Measurements from ENCODE around the gene ANAPC10.
"Not testable (repeated sequence)": the region's sequence is repeated elsewhere in the genome, so short reads cannot be mapped to it uniquely, and the experiment has no call there.

ANAPC10 gene

GRCh38 chr4:145071560-145071959 is 26.4 kb downstream of the ANAPC10 start:
- no peak for DNase-seq (ENCODE audit: low spot score)

GRCh38 chr4:145069361-145069760 is 28.6 kb downstream of the ANAPC10 start:
- no peak for DNase-seq (ENCODE audit: low spot score)

- peak; percentile 30 for DNase-seq (ENCODE audit: low spot score)
Measured at GRCh38 chr4:145066063-145066501, 31.9 kb downstream of the ANAPC10 start.

DNA sequence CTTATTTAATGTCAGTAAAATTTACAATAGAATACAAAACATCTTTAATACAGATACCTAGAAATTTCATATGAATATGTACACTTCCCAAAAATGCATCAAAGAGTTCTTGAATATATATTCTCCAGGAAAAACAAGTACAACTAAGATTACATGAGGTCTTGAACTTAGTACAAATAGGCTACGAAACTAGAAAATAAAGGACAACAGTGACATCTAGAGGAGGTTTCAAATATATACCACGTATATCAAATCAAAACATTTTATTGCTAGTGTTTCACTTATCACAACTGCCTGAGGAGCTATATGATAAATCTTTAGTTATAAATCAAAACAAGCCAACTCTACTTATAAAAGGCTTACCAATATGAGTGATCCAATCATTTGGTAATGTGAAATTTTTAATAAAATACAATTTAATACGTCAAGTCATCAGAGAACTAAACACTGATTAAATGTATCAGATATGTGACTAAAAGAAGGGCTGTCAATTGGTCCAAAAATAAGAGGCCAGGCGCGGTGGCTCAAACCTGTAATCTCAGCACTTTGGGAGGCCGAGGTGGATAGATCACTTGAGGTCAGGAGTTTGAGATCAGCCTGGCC is 36.6 kb downstream of the ANAPC10 start:
- DNase-seq (ENCODE audit: low spot score) = peak; percentile 28

DNA sequence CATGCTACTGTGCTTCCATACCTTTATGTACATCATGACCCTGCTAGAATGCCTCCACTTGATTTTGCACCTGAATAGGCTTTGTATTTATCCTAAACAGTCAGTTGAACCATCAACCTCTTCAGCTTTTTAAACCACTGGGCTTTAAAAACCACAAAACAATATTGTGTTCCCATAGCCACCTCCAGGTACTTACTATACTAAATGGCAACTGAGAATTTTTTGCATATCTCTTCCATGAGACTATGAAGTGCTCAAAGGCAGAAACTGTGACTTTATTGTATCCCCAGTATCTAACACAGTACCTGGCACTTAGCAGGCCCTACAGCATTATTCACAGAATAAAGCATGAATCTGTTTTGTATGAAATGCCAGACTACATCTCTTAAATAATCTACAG is 39.7 kb downstream of the ANAPC10 start:
- no peak for DNase-seq (ENCODE audit: low spot score)

DNA sequence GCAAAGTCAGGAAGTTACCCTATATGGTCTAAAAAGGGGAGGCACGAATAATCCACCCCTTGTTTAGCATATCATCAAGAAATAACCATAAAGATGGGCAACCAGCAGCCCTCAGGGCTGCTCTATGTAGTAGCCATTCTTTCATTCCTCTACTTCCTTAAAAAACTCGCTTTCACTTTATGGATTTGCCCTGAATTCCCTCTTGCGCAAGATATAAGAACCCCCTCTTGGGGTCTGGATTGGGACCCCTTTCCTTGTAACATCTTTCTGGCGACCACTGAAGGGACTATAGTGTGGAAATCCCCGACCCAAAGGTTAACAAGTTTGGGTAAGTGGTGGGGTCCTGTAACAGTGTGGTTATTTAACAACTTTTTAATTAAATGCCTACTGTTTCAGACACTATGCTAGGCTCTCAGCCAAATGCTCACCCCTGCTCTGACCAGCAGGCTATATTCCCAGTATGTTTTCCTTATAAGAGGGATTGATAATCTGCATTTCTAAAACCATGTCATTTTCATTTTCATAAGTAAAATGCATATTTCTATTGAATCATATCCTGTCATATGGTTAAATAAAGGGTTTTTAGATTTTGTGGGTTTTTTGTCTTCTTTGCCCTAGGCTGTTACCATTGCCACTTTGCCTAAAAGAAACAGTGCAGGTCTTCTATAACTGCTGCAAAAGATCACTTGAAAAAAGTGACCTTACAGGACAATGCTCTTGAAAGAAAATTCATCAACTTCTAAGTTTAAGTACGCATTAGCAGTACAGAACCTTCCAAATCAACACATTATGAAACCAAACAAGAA is 41.5 kb downstream of the ANAPC10 start:
- DNase-seq (ENCODE audit: low spot score) = no peak

DNA sequence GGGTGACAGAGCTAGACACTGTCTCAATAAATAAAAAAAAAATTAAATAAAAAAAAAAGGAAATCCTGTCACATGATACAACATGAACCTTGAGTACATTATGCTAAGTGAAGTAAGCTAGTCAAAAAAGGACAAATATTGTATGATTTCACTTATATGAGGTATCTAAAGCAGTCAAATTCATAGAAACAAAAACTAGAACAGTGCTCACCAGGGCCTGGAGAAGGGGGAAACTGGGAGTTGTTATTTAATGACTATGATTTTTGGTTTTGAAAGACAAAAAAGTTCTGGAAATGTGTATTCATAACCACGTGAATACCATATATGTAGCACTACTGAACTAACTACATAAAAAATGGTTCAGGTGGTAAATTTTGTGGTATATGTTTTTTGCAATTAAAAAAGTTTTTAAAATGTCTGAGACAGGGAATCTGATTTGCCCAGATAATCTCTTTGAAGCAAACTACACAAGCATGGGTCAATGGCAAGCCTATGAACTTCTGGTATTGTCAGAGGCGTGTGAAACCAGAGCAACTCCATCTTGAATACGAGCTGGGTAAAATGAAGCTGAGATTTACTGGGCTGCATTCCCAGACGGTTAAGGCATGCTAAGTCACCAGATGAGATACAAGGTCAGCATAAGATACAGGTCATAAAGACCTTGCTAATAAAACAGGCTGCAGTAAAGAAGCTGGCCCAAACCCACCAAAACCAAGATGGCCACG is 42.3 kb downstream of the ANAPC10 start:
- DNase-seq (ENCODE audit: low spot score) = no peak

DNA sequence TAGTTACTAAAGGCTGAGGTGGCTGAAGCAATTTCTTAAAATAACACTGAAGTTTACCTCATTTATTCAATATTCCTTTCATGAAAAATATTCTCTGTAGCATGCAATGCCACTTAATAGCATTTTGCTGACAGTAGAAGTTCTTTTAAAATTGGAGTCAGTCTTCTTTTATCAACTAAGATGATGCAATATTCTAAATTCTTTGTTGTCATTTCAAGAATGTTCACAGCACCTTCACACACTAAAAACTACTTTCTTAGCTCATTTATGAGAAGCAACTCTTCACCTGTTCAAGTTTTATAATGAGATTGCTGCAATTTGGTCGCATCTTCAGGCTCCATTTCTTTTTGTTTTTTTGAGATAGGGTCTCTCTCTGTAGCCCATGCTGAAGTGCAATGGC is 48.8 kb downstream of the ANAPC10 start:
- no peak for DNase-seq (ENCODE audit: low spot score)

DNA sequence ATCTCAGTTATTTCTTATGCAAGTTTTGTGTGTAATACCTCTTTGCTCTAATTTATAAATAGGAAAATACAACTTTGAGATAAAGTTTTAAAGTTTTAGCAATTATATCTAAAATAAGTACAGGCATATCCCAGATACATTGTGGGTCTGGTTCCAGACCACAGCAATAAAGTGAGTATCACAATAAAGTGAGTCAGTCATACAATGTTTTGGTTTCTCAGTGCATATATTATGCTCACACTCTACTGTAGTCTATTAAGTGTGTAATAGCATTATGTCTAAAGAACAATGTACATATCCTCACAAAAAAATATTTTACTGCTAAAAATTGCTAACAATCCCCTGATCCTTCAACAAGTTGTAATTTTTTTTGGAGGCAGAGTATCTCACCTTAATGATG is 49.2 kb downstream of the ANAPC10 start:
- DNase-seq (ENCODE audit: low spot score) = no peak

DNA sequence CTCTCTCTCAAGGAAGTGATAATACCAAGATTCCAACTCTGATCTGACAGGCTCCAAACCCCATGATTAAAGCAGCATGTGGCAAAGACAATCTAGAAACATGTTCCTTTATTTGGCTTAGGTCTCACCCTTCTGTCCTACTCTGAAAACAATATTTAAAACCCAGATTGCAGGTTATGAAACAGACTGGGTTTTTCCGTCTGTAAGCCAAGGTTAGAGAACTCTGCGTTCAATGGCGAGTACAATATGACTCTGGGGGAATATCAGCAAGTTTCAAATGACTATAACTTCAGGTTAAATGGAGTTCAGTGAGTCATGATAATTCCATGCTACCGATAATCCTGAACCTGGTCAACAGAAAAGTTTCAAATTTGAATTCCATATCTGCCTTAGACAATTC is 50.8 kb downstream of the ANAPC10 start:
- no peak for DNase-seq (ENCODE audit: low spot score)

- no peak for DNase-seq (ENCODE audit: low spot score)
Measured at GRCh38 chr4:145045180-145045579, 52.8 kb downstream of the ANAPC10 start.

GRCh38 chr4:145044341-145044740 is 53.7 kb downstream of the ANAPC10 start:
- no peak for DNase-seq (ENCODE audit: low spot score)

DNA sequence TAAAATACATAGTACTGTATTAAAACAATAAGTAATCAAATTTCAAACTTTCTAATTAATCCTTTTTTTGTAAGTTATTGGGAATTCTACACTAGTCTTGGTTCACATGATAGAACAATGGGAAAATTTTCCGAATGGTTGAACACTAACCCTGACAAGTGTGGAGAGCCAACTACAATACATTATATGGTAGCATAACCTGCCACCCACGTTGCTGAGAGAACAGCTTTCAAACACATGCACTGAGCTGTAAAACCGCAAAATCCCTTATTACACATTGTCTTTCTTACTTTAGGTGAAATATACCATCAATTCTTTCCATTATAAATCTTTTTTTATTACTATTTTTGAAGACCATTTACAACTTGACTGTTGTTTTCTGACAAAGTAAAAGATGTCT is 54.7 kb downstream of the ANAPC10 start:
- DNase-seq (ENCODE audit: low spot score) = no peak

DNA sequence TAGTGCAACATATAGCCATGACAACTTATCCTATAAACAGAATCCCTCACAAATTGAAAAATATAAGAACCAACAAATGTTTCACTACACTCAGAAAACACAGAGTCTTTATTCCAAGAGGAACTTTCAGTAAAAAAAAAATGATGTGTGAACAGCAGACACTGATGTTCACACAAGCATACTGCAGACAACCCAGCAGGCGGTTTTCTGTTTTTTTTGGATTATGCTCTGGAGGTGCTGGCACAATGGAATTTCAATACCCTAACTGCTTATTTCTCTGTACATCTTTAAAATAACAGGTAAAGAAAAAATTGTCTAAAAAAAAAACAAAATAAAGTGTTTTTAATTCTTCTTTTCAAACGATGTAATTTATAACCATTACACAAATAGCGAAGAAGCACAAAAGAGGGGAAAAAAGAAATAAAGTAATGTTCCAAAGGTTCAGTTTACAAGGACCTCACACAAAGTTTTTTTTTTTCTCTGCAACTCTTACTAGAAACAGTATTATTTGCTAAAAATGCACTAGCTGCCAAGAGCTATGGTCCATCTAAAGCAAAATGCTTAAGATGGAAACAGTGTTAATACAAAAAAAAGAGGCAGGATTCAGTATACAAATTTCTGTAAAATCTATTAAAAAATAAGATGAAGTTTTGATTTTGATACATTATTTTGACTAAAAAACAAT is 55.3 kb downstream of the ANAPC10 start:
- no peak for DNase-seq (ENCODE audit: low spot score)

- DNase-seq (ENCODE audit: low spot score) = no peak
Measured at GRCh38 chr4:145041378-145041777, 56.6 kb downstream of the ANAPC10 start.

GRCh38 chr4:145035494-145036136 is 62.4 kb downstream of the ANAPC10 start:
- no peak for DNase-seq (ENCODE audit: low spot score)

DNA sequence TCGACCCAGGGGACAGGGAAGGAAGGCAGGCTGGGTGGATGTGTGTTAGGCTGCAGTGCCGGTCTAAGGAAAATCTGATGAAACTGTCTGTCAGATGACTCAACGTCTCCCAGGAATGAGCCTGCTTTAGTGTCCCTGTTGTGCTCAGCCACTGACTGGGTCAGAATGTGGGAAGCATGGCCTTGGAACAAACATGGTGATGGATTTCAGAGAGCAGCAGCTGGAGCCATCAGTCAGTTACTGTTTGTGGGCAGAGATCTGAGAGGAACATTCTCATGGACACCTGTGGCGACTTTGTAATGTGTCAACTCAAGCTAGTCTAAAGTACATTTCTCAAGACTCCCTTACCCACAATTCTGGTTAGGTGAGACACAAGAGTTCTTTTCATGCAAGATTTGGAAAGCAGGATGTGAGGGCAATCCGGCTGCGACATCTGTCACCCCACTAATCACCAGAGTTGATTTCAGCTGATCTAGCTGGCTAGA is 63.2 kb downstream of the ANAPC10 start:
- DNase-seq (ENCODE audit: low spot score) = no peak

- DNase-seq (ENCODE audit: low spot score) = no peak
Measured at GRCh38 chr4:145019346-145019745, 78.7 kb downstream of the ANAPC10 start.

DNA sequence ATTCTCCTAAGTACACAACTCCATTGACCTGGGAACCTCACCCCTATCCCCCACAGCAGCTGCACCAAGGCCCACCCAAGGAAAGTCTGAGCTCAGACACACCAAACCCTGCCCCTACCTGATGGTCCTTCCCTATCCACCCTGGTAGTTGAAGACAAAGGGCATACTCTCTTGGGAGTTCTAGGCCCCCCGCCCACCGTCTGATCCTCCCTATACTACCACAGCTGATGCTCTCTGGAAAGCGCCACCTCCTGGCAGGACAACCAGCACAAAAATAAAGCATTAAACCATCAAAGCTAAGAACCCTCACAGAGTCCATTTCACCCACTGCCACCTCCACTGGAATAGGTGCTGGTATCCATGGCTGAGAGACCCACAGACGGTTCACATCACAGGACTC is 83.6 kb downstream of the ANAPC10 start:
- DNase-seq (ENCODE audit: low spot score) = no peak

GRCh38 chr4:145012841-145013240 is 85.2 kb downstream of the ANAPC10 start:
- DNase-seq (ENCODE audit: low spot score) = peak; percentile 24

GRCh38 chr4:145011636-145012035 is 86.4 kb downstream of the ANAPC10 start:
- no peak for DNase-seq (ENCODE audit: low spot score)

- not testable (repeated sequence) for DNase-seq (ENCODE audit: low spot score)
Measured at GRCh38 chr4:145010315-145010714, 87.7 kb downstream of the ANAPC10 start.
